ENCODE results near the gene OPN4.

OPN4 gene

DNA sequence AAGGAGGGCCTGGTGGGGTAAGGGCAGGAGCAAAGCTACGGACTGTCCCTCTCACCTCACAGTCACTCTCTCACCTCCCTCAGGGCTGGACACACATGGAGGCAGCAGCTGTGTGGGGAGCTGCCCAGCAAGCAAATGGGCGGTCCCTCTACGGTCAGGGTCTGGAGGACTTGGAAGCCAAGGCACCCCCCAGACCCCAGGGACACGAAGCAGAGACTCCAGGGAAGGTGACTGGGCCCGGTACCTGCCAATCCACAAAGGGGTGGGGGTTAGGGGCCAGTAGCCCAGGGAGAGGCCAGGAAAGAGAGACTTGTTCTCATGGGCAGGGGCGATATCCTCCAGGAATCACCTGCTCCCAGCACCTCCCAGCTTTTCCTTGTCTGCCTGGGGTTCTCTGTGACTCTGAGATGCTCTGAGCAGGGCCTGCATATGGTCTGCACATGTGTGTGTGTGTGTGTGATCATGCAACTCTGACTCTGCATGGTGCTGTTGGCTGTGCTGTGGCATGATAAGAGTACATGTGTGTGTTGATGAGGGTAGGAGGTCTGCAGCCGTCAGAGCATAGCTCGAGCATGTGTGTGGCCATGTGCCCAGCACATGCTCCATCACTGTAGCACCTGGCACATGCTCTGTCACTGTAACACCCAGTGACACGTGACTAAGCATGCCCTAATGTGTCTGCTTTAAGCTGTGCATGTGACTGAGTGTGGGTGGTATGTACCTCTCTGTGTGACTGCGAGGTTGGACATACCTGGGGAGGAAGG is 9.4 kb downstream of the OPN4 start:
- DNase-seq, result no peak

DNA sequence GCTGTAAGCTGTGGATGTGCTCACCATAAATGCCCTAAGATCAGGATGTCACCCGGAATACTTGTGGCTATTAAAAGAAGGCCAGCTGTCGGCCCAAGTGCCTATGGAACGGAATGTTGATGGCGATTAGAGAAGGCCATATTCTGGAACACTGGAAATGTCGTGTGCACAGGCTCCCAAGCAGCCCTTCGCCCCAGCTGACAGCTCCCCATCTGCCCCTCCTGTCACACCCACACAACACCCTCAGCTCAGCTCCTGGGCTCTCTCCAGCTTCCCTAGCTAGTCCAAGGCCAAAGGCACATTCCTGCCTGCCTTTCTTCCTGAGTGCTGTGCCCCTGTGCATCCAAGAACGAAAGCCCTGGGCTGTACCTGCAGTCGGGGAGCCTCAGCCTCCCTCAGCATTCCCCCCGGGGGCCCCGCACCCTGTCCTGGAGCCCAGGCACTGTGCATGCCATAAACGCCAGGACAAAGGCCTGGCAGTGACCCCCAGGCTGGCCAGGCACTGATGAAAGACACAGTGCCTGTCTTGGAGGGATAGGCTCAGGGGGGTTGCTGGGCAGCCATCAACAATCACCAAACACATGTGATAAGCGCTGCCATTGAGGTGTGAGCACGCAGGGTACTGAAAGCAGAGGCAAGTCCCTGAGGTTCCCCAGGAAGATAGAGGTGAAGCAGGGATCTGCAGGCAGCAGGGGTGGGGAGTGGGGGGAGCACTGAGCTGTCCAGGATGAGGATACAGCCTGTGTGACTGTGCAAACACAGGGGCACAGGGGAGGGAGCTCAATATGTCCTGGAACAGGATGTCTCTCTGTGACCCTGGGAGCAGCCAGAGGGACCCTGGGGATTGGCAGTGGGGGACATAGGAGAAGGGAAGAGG is 10.2 kb downstream of the OPN4 start:
- DNase-seq, result peak; percentile 63

DNA sequence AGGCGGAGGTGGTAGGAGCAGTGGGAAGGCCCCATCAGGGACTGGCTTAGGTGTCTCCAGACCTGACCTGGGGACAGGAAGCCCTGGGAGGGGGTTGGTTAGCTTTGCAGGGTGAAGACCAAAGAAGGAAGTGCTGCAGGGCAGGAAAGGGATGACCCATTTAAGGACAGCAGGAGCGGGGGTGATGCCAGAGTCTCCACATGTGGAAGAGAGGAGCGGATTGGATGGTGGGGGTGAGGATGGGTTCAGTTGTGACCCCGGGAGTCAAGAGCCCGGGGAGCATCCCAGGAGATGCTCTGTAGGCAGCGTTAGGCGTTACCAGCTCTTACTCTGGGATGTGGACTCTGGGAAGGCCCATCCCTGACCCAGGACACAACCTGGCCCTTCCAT is 10.9 kb downstream of the OPN4 start:
- no peak for DNase-seq

DNA sequence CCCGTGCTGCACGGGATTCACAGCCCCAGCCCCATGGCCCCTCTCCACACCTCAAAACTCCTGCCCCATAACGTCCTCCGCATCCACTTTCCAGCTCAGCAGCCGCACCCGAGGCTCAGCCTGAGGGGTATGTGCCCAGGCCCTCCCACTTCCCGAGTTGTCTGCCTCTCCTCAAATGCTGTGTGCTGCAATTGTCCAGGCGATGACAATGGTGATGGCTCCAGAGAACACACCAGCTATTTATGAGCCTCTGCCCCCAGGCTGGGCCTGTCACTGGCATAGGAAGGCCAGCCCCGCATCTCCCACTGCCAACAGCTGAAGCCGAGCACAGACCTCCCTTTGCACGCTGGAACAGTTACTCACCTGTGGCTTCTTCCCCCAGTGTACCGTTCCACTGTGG is 11.5 kb downstream of the OPN4 start:
- DNase-seq, result no peak

DNA sequence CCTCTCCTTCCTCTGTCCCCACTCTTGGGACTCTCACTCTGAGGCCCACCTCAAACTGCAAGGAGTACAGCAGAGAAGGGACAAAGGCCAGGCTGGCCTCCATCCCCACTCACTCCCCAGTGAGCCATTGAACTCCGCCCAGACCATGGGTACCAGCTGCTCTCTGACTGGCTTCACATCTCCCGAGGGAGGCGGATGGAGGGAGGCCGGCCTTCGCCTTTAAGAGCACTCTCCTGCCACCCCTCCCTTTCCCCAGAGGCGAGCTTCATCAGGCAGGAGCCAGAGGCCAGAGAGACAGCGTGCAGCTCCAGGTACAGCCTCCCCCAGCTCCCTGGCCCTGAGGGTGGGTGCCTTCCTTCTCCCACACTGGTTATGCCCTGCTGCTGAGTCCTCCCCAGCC is 12.2 kb downstream of the OPN4 start:
- no peak for DNase-seq

DNA sequence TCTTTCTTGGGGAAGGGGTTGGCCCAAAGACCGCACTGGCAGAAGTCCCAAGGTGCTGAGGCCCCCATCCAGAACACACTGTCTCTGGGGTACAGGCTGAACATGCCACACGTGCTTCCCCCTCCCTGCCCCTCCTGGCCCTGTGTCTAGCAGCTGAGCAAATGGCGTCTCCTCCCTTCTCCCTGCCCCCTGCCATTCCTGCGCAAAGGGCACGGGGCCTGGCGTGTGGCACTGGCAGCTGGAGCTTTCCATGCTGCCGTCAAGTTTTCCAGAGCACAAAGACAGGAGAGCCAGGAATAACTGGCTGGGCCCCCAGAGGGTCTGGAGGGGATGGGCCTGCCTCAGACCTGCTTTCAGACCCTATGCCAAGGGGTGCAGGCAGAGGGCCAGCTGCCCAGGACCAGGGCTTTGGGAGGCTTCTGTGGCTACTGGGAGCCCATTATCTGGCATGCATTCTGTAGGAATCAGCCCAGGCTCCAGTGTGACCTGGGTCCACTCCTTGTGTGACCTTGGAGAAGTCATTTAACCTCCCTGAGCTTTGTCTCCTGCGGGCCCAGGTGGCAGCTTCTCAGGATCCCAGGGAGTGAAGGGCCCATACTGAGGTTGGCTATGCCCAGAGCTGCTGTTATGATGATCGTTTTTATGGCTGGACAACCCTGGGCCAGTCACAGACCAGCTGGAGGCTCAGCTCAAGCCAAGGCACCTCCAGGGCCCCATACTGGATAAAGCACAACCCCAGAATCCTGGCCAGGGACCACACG is 13.3 kb downstream of the OPN4 start:
- DNase-seq, result peak; percentile 79

DNA sequence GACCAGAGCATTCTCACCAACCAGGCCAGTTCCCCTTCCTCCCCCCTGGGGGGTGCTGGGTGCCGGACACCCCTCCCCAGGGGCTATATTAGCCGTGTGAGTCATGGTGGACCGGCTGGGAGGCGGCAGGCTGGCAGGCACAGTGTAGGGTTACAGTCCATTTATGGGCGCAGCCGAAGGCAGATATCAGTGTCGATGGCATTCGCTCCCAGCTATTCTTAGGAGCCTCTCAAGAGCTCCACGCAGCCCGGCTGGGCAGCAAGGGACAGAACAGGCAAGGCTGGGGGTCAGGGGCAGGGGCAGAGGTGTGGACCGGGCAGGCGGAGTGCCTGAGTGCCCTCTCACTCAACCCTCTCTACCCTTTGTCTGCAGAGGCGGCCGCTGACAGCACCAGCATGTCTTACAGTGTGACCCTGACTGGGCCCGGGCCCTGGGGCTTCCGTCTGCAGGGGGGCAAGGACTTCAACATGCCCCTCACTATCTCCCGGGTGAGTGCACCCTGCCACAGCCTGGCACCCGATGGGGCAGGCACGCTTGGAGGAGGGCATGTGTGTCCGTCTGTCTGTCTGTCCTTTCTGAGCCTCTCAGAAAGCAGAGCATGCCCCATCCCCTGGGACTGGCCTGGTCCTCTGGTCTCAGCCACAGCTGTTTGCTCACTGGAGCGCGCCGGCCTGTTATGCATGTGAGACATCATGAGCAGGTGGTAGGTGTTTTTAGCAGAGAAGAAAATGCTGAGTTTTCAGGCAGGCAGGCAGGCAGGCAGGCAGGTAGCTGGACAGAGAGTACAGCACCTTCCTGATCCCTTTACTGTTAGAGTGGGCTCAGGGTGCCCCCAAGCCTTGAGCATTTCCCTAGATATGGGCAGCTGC is 14.2 kb downstream of the OPN4 start, which contains the start of gene LDB3:
Gene LDB3 (plus strand): TSS at position 215 of the 869 bp plus-strand sequence. CDS start 181 bp downstream, at position 396.
- DNase-seq, result peak; percentile 74

DNA sequence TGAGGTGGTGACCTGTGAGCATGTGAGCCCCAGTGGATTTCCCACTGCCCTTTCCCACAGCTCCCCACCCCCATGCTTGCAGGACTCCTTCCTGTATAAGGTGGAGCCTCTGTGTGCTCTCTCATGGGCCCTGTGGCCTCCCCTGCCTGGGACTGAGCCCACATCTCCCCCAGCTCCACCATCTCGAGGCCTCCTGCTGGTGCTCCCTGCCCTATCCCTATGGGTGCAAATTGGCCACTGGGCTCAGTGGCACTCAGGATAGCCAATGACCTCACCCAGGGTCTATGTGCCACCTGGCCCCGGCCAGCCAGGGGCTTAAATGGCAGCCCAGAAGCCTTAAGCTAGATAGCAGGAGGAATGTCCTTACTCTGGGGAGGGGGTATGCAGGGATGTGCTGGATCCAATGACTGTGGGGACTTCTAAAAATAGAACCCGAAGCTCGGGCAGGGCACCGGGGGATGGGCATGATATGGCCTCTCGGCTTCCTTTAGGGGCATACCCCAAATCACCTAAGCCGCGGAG is 16.0 kb downstream of the OPN4 start:
- no peak for DNase-seq

DNA sequence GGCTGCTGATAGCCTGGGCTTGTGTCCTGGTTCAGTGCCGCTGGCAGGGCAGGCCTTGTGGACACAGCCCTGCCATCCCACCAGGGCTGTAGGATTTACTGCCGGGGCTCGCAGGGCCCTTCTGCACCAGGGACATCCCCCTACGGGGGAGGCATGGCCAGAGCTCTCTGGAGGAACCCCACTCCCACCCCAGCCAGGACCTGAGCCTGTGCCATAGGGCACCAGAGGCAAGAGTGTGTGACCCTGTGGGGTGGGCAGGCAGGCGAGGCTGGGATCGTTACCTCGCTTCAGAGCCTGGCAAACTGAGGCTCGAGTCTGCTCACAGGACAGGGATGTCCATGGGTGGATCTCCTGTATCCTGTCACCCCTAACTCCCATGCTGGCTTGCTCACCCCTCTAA is 16.5 kb downstream of the OPN4 start:
- no peak for DNase-seq

DNA sequence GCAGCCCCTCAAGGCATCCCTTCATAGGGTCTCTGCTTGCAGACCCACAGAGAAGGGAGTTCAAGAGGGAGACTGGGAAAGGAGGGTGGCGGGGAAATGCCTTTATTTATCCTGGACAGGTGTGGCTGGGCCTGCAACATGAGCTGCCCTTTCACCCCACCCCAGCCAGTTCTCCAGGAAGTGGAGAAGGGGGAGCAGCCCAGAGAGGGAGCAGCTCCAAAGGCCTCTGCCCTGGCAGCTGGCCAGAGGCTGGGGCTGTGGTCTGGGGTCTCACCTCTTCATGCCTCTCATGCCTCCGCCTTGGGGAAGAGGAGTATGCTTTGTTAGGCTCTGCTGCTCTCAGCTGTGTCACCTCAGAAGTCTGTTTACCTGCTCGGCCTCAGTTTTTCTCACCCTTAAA is 17.1 kb downstream of the OPN4 start:
- DNase-seq, result no peak

DNA sequence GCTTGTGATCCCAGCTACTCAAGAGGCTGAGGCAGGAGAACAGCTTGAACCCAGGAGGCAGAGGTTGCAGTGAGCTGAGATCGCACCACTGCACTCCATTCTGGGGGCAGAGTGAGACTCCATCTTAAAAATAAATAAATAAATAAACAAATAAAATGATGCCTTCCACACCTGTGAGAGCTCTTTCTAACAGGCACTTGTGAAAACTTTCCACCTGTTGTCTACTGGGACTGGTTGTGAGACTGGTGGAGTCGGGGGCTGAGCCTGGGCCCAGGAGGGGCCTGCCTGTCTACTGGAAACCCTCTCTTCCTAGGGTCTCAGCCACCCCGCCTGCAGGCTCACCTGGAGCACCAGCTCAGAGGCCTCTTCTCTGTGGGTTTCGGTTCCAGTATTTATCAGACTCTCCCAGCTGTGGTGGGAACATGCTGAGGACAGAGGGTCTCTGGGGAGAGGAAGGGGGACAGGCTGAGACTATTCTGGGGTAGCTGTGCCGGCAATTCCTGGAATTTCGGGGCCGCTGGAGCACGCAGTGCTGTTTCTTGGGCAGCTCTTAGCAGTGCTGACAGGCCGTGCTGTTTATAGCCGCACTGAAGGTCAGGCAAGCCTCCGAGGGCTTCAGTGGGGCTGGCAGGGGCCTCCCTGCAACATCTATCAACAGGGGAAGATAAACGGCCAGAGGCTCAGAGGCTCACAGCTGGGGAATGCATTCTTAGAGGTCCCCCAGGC is 17.8 kb downstream of the OPN4 start:
- DNase-seq, result peak; percentile 73

DNA sequence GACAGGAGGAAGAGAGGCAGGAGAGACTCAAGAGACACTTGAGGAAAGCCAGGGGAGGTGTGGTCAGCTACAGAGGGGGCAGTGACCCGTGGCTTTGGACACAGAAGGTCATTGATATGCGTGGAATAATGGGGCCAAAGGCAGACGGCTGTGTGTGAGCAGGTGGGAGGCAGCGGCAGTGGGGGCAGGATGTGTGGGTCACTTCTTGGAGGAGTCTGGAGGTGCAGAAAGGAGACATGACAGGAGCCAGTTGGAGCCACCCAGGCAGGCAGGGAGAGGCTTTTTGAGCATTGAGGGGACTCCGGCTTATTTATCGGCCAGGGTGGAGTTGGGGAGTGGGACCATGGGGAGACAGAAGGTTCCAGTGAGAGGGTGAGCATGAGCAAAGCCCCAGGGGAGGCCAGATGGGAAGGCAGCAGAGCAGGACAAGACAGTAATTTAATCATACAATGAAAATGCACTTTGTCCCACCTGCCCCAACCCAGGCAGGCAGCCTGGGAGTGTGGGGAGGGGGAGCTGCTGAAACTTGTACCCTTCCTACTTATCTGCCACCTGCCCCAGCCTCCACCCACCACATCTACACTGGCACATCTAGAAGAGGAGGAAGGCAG is 19.0 kb downstream of the OPN4 start:
- DNase-seq, result no peak

DNA sequence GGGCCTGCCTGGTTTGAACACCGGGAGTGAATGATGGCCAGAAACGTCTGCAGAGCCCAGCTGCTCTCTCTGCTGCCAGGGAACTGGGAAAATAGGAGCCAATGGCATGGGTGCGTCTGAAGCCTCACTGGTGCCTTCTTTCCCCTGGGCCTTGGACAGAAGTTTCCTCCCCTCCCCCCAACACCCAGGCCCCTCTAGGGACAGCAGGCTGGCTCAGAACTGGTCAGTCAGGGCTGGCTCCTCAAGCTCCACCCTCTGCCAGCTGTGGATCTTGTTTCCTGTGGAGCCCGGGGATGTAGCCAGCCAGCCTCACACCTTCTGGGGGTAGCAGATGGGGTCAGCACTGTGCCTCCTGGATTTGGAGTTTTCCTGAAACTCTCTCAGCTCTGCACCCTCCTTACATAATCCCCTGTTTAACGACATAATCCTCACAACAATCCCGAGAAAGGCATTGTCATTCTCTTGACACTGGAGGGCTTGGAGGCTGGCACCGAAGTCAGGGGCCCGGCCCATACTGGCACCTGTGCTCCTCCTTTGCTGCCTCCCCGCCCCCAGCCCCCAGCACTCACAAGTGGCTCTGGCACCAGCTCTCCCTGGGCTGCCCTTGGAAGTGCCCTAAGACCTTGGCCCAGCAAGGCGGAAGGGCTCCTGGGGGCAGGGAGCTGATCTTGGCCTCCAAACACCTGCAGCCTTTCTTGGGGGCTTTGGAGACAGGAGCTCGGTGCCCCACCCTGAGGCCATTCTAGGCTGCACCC is 19.7 kb downstream of the OPN4 start:
- DNase-seq, result no peak

DNA sequence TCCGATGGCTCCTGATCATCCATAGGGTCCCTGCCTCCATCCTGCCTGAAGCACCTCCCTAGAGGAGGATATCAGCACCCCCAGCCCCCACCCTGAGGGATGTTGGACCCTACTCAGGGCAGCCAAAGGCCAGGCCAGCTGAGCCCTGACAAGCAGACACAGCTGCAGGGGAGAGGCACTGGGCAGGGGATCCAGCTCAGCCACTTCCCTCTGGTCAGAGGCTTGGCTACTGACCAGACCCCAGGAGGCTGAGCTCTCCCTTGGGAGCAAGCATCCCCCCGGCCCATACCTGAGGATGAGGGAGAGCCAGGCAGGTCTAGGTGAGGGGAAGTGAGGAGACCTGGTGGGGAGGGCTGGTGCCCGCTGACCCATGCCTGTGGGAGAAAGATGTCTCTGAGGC is 20.6 kb downstream of the OPN4 start:
- DNase-seq, result peak; percentile 54

DNA sequence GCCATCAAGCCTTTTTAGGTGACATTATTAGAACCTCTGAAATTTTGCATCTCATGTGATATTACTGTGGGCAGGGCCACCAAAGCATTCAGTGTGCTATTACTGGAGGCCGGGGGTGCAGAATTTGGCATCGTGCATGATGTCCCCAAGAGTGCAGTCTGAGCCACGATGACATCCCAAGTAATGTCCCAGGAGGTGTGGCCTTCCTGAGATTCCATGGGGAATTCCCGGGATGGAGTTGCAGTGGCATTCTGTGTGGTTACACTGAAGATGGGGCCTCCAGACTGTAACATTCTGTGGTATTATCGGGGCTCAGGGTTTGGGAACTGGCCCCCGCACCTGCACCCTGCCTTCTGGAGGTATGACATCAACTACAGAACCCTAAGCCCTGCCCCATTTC is 23.0 kb downstream of the OPN4 start:
- DNase-seq, result no peak

DNA sequence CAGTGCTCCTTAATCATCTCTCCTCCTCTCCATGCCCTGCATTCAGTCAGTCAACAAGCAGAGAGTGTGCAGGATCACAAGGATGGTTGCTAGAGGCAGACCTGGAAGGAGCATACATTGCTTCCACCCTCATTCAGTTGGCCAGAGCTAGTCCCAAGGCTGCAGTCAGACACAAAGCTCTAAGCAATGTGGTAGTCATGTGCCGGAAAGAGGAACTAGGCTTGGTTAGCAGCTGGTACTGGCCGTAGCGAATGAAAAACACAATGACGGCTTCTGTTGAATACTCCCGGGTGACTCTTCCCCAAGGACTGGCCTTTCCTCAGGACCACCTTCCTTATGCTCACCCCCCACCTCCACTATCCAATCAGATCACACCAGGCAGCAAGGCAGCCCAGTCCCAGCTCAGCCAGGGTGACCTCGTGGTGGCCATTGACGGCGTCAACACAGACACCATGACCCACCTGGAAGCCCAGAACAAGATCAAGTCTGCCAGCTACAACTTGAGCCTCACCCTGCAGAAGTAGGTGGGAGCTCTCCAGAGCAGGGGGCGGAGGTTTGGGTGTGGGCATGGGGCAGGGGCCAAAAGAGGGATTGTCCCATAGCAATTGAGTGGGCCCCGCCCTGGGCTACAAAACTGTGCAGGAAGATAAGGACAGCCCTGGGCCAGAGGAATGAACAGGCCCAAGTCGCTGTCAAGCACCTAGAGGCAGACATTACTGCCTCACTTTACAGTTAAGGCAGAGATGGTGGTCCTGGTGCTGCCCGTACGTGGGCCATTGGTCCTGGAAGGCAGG is 24.8 kb downstream of the OPN4 start:
- no peak for DNase-seq

DNA sequence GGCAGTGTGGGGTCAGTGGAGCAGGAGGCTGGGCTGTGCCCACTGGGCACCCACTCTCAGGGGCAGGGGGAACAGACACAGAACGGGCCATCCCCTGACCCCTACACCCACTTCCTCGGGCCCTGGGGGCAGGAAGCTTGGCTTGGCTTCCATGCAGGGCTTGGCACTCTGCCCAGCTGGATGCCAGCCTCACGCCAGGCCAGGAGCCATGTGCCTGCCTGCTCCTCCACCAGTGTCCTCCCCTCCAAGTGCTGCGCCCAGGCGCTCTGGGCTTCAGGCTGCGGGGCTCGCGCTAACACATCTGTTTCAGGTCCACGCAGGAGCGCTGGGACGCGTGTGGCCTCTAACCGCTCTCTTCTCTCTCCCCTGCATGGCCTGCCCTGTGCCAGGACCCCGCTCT is 26.7 kb downstream of the OPN4 start:
- no peak for DNase-seq

DNA sequence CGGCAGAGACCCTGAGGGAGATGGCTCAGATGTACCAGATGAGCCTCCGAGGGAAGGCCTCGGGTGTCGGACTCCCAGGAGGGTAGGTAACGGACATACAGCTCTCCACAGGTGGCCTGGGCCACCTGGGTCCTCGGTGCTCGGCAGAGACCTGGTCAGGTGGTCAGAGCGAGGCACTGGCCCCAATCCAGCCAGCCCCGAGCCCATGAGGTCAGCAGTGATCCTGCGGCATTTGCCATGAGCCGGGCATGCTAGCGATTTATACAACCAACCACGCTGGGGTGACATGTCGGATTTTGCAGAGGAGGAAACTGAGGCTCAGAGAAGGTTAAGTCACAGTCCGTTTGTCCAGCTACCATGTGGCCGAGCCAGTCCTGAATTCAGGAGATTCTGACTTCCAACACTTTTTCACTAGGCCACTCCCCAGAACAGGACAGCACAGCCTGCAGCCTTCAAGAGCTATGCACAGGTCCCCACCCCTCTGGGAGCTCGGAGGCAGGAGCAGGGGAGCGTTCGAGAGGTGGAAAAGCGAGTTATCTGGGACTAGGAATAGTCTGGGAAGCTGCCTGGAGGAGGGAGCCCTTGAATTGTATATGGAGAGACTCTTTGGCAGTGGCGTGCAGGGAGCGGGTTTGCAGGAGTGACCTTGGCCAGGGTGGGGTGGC is 27.5 kb downstream of the OPN4 start:
- no peak for DNase-seq

DNA sequence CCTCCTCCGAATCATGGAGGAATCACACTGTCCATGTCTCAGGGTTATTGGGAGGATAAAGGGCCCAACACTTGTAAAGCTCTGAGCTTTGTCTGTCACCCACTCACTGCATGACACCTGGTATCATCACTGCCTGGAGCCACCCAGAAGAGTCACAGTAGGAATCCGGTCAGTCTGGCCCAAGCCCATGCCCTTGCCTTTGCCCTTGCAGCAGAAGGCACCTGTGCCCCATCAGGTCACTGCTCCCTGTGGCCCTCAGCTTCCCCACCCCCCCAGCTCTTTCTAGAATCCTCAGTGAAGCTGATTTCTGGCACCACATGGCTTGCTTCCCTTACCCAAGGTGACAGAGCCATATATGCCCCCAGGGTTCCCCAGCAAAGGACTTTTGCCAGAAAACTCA is 28.3 kb downstream of the OPN4 start:
- no peak for DNase-seq
